HFFc6 (cell line): ENCODE results near the gene FGF22. TPM values are rescaled to one million over a fixed set of nuclear protein-coding genes. Genes with fewer than 3 reads are reported as not detected.

Experiments used
- DNase-seq: peaks from one replicate; pipeline ENCODE4 v3.0.0-alpha.2; 2018
- H3K27ac Mint-ChIP-seq: 2 replicates; pipeline ENCODE4 v1.8.0; 2020; ENCODE audit warnings: mild to moderate bottlenecking, mixed read lengths
- H3K27me3 Mint-ChIP-seq: 2 replicates; pipeline ENCODE4 v1.8.0; 2021; ENCODE audit warnings: mild to moderate bottlenecking, moderate library complexity, mixed read lengths; ENCODE audit not compliant: insufficient read depth
- H3K36me3 Mint-ChIP-seq: 2 replicates; pipeline ENCODE4 v1.8.0; 2021; ENCODE audit warnings: low read depth, mixed read lengths
- H3K4me1 Mint-ChIP-seq: 2 replicates; pipeline ENCODE4 v1.8.0; 2020; ENCODE audit warnings: low read depth, mixed read lengths
- H3K4me3 Mint-ChIP-seq: 2 replicates; pipeline ENCODE4 v1.8.0; 2020; ENCODE audit warnings: mild to moderate bottlenecking, moderate library complexity, mixed read lengths
- H3K9me3 Mint-ChIP-seq: 2 replicates; pipeline ENCODE4 v1.8.0; 2020; ENCODE audit warnings: mild to moderate bottlenecking, mixed read lengths
- total RNA-seq, 6 experiments: library from RNA; stranded (reverse); fragmentation: NEBNext Ultra II Directional; extraction: Animal tissue kit (Norgen Biotek cat#: 25700); gene quantifications; 2 replicates in 1 of 6; 3 replicates in 5 of 6; pipeline ENCODE4 v1.2.3, GENCODE V29; 2021
- TF ChIP-seq, protein P1 (sequence below): fragments of 200-600 bp; sonication (generic); IDR thresholded peaks from 2 replicates; pipeline ENCODE4 v1.5.0; 2021; ENCODE audit warnings: antibody characterized with exemption, mild to moderate bottlenecking

FGF22 gene
- total RNA-seq, 6 experiments from 2014 or later: 0.17 to 0.18 TPM; not detected in 4

DNA sequence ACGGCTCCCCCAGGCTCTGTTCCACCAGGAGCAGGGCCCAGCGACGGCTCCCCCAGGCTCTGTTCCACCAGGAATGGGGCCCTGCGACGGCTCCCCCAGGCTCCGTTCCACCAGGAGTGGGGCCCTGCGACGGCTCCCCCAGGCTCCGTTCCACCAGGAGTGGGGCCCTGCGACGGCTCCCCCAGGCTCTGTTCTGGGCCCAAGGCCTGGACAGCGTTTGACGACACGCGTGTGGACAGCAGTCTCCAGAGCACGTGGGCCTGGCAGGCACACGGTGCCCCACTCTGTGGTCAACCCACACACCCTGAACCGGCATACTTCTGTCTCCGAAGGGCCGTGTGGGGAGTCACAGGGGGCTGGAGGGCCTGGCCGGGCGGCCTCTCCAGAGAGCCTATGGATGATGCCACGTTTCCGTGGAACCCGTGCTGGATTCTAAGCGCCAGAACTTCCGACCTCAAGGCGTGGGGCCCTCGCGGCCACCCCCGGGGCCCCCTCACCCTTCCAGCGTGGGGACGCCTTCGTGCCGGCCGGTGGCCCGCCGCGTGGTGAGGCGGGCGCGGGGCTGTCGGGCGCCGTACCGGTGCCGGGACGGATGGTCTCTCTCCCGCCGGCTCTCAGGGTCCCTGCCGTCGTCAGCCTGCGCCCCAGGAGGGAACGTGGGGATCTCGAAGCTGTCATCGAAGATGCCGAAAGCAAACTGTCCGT is 11.6 kb downstream of the FGF22 start:
- no peaks in the 10 kb centered on the region for H3K4me1 Mint-ChIP-seq
- H3K36me3 Mint-ChIP-seq: peaks cover 1% of the 10 kb centered on the region; the same call in 1 of the 2 replicates
- no peak for DNase-seq

DNA sequence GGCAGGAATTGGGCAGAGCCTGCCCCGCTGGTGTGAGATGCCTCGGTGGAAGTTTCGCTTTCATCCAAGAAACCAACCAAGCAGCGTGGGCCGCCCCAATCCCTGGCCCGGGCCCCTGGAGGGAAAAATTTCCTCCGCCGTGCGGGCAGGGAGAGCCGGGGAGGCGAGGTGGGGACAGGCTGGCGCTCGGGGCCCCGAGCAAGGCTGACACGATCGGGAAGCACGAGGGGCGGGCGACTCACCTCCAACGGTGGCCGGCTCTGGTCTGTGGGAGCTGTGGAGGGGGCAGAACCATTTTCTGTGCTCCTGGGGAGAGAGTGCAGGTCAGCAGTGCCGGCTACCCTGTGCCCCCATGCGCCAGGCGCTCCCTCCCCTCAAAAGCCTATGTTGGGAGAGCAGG is 12.3 kb downstream of the FGF22 start:
- no peak overlapping the region for H3K27ac Mint-ChIP-seq
- TF ChIP-seq, protein P1, sequence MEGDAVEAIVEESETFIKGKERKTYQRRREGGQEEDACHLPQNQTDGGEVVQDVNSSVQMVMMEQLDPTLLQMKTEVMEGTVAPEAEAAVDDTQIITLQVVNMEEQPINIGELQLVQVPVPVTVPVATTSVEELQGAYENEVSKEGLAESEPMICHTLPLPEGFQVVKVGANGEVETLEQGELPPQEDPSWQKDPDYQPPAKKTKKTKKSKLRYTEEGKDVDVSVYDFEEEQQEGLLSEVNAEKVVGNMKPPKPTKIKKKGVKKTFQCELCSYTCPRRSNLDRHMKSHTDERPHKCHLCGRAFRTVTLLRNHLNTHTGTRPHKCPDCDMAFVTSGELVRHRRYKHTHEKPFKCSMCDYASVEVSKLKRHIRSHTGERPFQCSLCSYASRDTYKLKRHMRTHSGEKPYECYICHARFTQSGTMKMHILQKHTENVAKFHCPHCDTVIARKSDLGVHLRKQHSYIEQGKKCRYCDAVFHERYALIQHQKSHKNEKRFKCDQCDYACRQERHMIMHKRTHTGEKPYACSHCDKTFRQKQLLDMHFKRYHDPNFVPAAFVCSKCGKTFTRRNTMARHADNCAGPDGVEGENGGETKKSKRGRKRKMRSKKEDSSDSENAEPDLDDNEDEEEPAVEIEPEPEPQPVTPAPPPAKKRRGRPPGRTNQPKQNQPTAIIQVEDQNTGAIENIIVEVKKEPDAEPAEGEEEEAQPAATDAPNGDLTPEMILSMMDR: no peak
- no peaks in the 10 kb centered on the region for H3K27me3 Mint-ChIP-seq
- H3K9me3 Mint-ChIP-seq: no peaks in the 10 kb centered on the region
- no peaks in the 10 kb centered on the region for H3K4me1 Mint-ChIP-seq
- DNase-seq: no peak
- H3K36me3 Mint-ChIP-seq: no peaks in the 10 kb centered on the region; the same call in 1 of the 2 replicates
- H3K4me3 Mint-ChIP-seq: no peak overlapping the region

More for the DNA sequence above, 11.6 kb downstream of the FGF22 start:
- Mint-ChIP-seq H3K4me3 (no peak overlapping the region), H3K27ac (no peak overlapping the region), H3K9me3 (no peaks in the 10 kb centered on the region), H3K27me3 (no peaks in the 10 kb centered on the region)
- TF ChIP-seq, protein P1: no peak

DNA sequence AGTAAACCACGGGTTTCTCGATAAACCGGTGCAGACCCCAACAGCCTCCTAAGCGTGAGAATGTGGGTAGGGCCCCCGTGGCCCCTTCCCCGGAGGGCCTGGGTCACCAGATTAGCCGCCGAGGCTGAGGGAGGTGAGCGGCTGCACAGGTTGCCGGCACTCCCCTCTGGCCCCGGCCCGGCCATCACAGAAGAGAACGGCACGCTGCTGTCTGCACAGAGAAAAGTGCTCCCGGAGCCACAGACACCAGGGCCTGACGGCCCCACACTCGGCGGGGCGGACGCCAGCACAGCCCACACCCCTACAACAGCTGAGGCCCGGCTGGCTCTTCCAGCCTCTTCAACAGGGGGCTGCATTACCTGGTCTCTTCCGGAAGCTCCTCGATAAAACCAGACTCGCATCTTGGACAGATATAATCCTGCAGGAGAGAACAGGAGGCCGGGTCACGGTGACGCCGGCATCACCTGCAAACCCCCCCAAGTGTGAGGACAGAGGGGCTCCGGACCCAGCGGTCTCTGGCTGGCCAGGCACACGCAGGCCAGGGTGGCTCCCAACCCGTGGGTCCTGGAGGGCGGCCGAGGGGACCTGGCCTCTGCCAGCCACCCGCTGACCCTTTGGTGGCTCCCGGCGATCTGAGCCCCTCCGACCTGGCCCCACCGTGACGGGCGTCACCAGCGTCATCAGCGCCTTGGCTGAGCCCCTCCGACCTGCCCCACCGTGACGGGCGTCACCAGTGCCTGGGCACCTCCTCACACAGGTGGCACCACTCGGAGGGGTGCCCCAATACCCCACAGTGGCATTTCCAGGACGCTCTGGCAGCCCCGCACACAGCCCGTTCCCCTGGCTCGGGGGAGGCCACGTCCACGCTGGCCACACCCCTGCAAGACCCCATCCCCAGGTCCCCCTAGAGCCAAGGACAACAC is 13.0 kb downstream of the FGF22 start:
- Mint-ChIP-seq H3K4me1 (no peaks in the 10 kb centered on the region), H3K9me3 (no peaks in the 10 kb centered on the region), H3K27me3 (no peaks in the 10 kb centered on the region), H3K36me3 (no peaks in the 10 kb centered on the region; the same call in 1 of the 2 replicates), H3K4me3 (no peak overlapping the region), H3K27ac (no peak overlapping the region)
- TF ChIP-seq, protein P1: no peak
- DNase-seq: no peak

DNA sequence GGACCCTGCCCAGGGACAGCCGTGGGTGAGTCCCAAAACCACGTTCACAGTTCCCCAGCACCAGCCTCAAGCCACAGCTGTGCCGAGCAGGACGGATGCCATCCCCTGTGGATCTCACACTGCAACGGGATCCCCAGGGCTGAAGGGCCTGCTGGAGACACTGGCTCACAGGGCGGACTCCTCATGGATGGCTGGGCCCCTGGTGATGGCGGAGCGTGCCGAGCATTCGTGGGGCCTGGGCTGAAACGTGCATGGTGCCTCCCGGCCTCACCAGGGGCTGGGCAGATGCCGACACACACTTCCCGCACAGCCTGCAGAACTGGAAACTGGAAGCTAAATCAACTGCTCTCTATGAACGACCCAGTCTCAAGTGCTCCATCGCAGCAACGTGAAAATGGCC is 13.7 kb downstream of the FGF22 start:
- Mint-ChIP-seq H3K4me3 (no peak overlapping the region), H3K9me3 (no peaks in the 10 kb centered on the region), H3K4me1 (no peaks in the 10 kb centered on the region), H3K36me3 (no peaks in the 10 kb centered on the region; the same call in 1 of the 2 replicates), H3K27ac (no peak overlapping the region), H3K27me3 (no peaks in the 10 kb centered on the region)
- DNase-seq: no peak
- TF ChIP-seq, protein P1: no peak

DNA sequence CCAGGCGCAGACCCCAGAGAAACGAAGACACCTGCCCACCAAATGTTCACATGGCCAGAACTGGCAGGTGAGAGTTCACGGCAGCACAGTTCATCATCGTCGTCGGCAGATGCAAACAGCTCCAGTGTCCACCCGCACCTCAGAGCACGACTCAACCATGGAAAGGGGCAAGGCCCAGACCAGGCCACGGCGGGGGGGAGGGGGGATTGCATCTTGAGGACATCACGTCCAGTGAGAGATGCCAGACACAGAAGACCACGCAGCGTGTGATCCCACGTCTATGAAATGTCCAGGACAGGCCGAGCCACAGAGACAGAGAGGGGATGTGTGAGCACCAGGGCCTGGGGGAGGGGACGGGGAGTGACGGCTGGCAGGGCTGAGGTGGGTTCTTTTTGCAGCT is 16.0 kb downstream of the FGF22 start:
- Mint-ChIP-seq H3K9me3 (no peaks in the 10 kb centered on the region), H3K36me3 (no peaks in the 10 kb centered on the region; the same call in 1 of the 2 replicates), H3K27ac (no peak overlapping the region), H3K4me1 (peaks cover 4% of the 10 kb centered on the region), H3K27me3 (no peaks in the 10 kb centered on the region), H3K4me3 (no peak overlapping the region)
- TF ChIP-seq, protein P1: no peak
- DNase-seq: no peak
